HG03039 (cell line): Measurements from ENCODE around the gene DOK6.

Experiments
- ATAC-seq: cut with Tn5 transposase; IDR thresholded peaks from one replicate; pipeline ENCODE4 v1.9.1; 2021; ENCODE audit warnings: mild to moderate bottlenecking, moderate library complexity; ENCODE audit not compliant: unreplicated experiment

The DOK6 gene

GRCh38 chr18:69432847-69433246 is 32.2 kb downstream of the DOK6 start:
- no peak for ATAC-seq

GRCh38 chr18:69435000-69435399 is 34.3 kb downstream of the DOK6 start:
- no peak for ATAC-seq

DNA sequence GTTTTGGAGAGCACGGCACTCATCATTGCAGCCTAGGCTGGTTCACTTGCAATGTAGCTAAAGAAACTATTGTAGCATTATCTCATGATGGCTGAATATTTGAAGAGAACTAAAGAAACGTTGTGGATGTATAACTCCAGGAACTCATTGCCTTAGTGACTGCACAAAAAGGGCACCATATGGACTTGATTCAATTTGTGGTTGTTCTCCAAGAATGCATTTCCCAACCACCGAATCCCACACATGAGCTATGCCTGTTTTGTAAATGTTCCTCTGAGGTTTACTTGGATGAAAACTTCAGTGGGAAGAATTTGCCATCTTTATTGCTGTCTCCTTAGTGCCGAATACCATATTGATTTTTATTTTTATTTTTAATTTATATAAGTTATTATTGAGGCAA is 43.5 kb downstream of the DOK6 start:
- no peak for ATAC-seq

GRCh38 chr18:69447886-69448285 is 47.2 kb downstream of the DOK6 start:
- no peak for ATAC-seq

- ATAC-seq = no peak
Measured at GRCh38 chr18:69455125-69455524, 54.4 kb downstream of the DOK6 start.

DNA sequence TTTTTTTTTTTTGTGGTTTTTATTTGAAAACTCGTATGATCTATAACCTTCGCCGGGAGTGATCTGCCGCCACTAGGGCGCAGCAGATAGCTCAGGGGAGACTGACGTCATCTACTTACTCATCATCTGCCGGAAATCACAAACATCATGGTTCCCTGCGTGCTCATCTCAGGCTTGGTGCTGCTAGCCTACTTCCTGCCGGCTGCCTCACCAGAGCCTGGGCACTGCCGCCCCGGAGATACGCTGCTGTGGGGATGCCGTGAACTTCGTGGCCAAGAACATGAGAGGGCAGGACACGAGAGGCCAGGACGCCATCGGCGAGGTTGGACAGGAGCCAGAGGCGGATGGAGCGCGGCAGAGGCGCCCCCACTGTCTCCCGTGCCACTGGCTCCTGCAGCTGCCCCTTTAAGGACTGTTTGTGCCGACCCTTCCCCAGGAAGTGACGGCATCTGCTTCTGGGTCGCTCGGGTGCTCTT is 68.8 kb downstream of the DOK6 start:
- ATAC-seq = no peak

DNA sequence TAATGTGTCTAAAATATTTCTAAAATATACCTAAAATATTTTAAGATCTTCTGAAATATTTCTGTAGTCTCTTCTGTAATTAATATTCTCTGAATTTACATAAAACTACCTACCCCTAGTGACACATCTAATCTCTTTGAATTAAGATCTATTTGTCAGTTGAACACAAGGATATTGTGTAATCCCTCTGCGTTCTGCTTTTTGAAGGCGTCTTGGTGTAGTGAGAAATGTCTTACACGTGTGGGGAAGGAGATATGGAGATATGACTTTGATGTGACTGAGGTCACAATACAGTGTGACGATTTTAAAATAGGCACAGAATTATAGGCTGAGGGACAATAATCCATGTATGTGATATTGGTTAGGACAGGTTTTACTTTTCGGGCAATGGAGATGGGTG is 79.8 kb downstream of the DOK6 start:
- ATAC-seq = no peak

GRCh38 chr18:69483574-69483973 is 82.9 kb downstream of the DOK6 start:
- ATAC-seq = no peak

- no peak for ATAC-seq
Measured at GRCh38 chr18:69484699-69485396, 84.2 kb downstream of the DOK6 start.

DNA sequence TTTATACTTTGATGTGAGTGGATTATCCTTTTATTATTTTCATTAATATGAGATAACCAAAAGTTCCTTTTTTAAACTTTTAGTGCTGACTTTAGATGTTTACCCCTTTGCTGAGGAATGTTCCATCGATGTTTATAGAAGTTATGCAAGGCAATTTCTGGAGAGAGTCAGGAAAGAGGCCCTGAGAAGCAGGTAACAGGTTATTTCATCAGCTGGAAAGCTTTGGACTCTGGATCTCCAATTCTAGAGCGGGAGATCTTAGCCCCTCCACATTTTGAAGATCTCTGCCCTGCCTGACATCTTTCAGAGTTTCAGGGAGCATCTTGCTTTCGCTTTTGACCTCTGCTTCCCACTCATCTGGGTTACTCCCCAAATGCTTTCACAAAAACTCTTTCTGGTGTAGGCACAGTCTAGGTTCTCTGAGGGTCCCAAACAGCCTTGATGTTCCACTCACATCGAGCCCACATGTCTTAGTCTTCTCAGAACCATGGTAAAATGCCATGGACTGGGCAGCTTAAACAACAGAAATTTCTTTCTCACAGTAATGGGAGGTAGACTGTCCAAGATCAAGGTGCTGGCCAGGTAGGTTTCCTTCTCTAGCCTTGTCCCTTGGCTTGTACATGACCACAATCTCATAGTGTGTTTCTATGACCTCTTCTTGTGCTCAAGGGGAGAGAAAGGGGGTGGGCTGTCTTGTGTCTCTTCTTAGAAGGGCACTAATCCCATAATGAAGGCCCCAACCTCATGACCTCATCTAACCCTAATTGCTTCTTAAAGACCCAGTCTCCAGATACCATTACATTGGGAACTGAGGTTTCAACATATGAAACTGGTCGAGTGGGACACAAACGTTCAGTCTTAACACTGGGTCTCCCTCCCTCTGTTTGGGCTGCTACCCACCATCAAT is 87.1 kb downstream of the DOK6 start:
- no peak for ATAC-seq

GRCh38 chr18:69490072-69490471 is 89.4 kb downstream of the DOK6 start:
- no peak for ATAC-seq

GRCh38 chr18:69490813-69491212 is 90.1 kb downstream of the DOK6 start:
- no peak for ATAC-seq

GRCh38 chr18:69491576-69491975 is 90.9 kb downstream of the DOK6 start:
- ATAC-seq = no peak

- no peak for ATAC-seq
Measured at GRCh38 chr18:69492861-69493260, 92.2 kb downstream of the DOK6 start.

GRCh38 chr18:69494841-69495240 is 94.2 kb downstream of the DOK6 start:
- no peak for ATAC-seq

- no peak for ATAC-seq
Measured at GRCh38 chr18:69495338-69495737, 94.7 kb downstream of the DOK6 start.

- no peak for ATAC-seq
Measured at GRCh38 chr18:69495841-69496533, 95.3 kb downstream of the DOK6 start.

DNA sequence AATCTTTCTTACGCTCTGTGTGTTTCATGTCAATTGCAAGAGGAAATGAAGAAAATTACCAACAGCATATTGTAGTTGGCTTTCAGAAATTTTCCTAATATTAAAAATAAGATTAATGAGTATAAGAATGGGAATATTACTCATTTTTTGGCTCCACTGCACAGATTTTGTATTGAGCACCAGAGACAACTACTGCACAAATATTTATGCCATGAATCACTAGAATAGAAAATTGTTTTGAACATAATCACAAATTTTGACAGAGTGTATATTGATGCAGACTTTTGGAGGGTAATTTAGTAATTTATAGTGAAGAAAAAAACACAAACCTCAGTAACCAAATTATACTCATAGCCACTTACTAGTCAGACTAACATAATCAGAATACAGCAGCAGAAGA is 118.3 kb downstream of the DOK6 start:
- ATAC-seq = no peak

- no peak for ATAC-seq
Measured at GRCh38 chr18:69523582-69523981, 122.9 kb downstream of the DOK6 start.

GRCh38 chr18:69528435-69528834 is 127.7 kb downstream of the DOK6 start:
- ATAC-seq = no peak

DNA sequence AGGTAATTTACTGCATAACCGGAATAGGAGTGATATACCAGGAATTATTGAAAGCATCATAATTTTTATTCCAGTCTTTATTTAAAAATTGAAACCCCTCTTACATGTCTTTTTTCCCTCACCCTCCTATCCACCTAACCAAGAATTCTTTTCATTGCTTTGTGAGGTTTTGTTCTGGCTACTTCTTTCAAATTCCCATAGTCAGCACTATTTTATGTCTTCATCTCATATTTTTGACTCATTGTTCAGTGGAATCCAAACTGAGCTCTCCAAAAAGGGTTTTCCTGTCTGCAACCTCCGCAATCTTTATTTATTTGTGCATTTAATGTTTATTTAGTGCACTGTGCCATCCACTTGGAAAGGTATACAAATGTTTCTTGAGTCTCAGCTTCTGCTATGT is 128.5 kb downstream of the DOK6 start:
- no peak for ATAC-seq

- no peak for ATAC-seq
Measured at GRCh38 chr18:69531973-69532372, 131.3 kb downstream of the DOK6 start.
